GM18520 (cell line): Measurements from ENCODE around the gene PPP1R3A.
"Not testable (repeated sequence)": the region's sequence is repeated elsewhere in the genome, so short reads cannot be mapped to it uniquely, and the experiment has no call there.

Source experiments
- ATAC-seq: cut with Tn5 transposase; IDR thresholded peaks from one replicate; pipeline ENCODE4 v1.9.1; 2021; ENCODE audit not compliant: unreplicated experiment

The PPP1R3A gene, protein sequence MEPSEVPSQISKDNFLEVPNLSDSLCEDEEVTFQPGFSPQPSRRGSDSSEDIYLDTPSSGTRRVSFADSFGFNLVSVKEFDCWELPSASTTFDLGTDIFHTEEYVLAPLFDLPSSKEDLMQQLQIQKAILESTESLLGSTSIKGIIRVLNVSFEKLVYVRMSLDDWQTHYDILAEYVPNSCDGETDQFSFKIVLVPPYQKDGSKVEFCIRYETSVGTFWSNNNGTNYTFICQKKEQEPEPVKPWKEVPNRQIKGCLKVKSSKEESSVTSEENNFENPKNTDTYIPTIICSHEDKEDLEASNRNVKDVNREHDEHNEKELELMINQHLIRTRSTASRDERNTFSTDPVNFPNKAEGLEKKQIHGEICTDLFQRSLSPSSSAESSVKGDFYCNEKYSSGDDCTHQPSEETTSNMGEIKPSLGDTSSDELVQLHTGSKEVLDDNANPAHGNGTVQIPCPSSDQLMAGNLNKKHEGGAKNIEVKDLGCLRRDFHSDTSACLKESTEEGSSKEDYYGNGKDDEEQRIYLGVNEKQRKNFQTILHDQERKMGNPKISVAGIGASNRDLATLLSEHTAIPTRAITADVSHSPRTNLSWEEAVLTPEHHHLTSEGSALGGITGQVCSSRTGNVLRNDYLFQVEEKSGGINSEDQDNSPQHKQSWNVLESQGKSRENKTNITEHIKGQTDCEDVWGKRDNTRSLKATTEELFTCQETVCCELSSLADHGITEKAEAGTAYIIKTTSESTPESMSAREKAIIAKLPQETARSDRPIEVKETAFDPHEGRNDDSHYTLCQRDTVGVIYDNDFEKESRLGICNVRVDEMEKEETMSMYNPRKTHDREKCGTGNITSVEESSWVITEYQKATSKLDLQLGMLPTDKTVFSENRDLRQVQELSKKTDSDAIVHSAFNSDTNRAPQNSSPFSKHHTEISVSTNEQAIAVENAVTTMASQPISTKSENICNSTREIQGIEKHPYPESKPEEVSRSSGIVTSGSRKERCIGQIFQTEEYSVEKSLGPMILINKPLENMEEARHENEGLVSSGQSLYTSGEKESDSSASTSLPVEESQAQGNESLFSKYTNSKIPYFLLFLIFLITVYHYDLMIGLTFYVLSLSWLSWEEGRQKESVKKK

DNA sequence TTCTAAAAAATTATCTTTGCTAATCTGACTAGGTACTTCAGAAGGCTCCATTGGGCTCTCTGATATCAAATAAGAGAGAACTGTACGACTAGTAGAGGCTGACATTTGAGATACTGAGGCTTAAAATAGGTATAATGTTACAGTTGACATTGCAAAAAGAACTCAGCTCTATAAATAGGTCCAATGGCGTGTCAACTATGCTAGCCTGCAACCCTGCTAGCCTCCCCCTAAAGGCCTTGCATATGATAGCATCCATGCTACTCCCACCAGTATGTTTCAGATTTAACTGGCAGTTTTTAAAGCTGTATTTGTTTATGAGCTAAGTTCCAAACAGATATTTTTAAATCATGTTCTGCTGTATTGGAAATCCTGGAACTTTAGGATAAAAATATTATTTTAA is at the start of gene PPP1R3A:
TSS of gene PPP1R3A (minus strand) at position 64 of the 400 bp plus-strand sequence. CDS start at position 51, 13 bp downstream.
- no peak for ATAC-seq

DNA sequence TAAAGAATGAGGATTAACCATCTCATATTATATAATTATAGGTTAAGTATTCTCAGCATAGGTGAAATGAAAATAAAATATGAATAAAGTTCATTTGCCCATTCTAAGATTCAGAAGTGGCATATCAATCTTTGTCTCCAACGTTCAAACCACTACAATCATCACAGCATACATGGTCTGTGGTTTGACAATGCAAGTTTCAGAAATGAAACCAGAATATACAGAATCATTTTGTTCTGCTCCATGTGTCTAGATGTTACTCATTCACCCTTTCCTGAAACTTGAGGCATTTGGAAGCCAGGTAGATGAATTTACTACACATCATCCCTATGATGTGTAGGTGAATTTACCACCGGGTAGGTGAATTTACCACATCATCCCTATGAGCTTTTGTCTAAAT is 44.5 kb upstream of the PPP1R3A start:
- ATAC-seq: no peak

DNA sequence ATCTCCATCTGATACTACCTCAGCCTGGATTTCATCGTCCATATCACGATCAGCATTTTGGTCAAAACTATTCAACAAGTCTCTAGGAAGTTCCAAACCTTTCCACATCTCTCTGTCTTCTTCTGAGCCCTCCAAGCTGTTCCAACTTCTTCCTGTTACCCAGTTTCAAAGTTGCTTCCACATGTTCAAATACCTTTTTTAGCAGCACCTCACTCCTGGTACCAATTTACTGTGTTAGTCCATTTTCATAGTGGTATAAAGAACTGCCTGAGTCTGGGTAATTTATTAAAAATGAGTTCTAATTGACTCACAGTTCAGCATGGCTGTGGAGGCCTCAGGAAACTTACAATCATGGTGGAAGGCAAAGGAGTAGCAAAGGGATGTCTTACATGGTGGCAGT is 41.1 kb upstream of the PPP1R3A start:
- no peak for ATAC-seq

DNA sequence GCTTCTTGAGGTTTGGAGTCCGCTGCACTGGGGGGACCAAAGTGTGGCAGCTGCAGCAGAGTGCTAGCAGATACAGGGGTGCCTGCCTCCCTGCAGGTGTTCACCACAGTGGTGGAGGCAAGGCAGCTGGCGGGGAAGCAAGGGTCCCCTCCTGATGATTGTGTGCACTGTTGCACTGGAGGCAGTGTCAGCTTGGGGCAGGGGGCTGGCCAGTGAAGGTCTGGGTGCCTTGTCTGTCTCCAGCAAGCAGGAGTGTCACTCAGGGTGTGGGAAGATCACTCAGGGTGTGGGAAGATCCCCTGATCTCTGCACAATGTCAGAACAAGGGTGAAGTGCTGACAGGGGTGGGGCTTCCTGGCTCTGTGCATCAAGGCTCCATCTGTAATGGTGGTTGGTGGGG is 36.3 kb upstream of the PPP1R3A start:
- ATAC-seq: no peak

DNA sequence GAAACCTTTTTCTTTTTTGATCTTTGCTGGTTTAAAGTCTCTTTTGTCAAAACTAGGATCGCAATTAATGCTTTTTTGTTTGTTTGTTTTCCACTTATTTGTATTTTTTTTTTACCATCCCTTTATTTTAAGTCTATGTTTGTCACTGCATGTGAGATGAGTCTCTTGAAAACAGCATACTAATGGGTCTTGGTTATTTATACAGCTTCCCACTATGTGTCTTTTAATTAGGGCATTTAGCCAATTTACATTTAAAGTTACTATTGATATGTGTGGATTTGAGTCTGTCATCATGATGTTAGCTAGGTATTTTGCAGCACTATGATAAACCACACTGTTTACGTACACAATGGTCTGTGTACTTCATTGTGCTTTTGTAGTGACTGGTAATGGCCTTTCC is 34.7 kb upstream of the PPP1R3A start:
- ATAC-seq: no peak

DNA sequence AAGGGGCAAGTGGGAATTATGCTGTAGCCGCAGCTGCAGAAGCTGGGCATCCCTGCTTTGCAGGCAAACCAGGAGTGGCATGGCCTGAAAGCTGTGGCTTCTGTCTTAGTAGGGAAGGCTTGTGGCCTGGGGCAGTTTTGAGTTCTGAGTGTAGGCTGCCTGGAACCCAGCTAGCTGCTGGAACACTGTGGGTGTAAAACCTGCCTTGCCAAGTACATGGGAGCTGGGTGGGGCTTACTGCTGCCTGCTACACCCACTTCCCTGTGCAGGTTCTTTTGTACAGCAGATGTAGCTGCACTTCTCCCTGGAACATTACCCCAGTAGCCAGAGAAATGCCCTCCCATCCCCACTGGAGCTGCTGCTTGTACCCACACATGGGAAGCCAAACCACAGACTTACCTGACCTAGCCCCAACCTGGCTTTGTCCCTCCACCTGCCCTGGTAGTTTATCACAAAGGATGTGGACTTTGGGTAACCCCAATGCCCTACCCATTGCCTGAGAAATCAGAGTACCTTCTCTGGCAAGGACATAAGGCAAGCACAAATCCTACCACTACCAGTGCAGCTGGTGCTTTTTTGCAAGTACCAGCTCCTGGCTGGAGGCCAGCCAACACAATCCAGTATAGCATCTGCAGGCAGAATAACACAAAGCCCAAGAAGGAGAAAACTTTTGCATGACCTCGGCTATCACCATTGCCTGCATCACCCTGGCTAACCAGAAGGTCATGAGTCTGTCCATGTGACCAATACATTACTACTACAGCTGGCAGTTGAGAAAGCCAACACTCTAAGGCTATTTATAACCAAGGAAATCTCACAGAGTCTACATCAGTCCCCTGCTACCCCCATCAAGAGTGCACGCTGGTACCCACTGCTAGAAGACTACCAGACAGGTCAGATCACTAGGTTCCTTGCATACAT is 26.5 kb upstream of the PPP1R3A start:
- no peak for ATAC-seq

DNA sequence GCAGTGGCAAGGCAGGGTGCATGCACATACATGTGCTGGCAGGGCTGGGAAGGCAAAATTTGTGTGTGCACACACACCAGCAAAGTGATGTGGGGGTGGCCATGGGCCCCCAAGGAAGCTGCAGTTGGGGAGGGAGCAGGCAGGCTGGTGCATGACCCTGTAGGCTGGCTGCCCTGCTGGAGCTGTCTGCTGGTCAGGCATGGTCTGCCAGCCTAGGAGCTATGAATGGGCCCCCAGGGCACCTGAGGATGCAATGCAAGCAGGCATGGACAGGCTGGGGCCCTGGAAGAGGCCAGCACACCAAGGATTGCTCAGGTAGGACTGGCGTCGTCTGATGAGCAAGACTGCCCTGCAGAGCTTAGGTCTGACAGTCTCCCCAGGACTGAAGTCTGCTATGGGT is 18.2 kb upstream of the PPP1R3A start:
- no peak for ATAC-seq

DNA sequence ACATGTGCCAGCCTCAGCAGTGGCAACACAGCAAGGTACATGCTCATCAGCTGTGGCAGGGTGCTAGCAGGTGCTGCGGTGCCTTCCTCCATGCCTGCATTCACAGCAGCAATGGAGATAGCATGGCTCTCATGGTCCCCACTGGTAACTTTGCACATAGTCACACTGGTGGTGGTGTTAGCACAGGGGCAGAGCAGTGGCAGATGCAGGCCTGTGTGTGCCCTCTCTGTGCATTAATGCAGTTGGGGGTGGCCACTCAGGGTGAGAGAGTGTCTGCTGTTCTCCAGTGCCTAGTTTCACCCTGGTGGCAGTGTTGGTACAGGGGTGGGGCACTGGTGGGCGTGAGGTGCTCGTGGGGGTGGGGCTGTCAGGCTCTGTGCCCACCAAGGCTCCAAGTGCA is 17.7 kb upstream of the PPP1R3A start:
- no peak for ATAC-seq

DNA sequence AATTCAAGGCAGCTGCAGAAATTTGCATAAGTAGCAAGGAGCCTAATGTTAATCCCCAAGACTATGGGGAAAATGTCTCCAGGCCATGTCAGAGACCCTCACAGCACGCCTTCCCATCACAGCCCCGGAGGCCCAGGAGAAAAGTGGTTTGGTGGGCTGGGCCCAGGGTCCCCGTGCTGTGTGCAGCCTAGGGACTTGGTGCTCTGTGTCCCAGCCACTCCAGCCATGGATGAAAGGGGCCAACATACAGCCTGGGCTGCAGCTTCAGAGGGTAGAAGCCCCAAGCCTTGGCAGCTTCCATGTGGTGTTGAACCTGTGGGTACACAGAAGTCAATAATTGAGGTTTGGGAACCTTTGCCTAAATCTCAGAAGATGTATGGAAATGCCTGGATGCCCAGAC is 10.6 kb upstream of the PPP1R3A start:
- ATAC-seq: not testable (repeated sequence)

DNA sequence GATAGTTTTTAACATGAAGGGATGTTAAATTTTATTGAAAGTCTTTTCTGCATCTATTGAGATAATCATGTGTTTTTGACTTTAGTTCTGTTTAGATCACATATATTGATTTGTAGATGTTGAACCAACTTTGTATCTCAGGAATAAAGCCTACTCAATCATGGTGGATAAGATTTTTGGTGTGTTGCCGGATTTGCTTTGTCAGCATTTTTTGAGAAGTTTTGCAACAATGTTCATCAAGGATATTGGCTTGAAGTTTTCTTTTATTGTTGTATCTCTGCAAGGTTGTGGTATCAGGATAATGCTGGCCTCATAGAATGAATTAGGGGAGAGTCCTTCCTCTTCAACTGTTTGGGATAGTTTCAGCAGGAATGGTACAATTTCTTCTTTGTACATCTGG is 9.3 kb upstream of the PPP1R3A start:
- ATAC-seq: no peak

DNA sequence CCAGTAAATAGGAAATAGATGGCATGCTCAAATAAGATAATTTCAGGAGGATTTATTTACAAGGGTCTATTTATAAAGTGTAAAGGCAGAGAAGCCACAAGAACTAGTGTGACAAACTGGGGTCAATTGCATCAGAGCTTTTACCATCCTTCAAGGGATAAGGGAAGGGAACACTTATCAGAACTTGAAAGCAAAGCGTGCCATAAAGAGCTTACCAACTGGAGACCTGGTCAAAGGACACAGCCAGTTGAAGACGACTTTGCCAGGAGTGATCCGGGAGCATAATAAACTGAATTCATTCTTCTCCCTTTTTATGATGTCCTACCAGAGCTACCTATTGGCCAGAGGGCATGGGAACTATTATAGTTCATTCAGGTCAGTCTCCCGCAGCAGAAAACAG is 3.2 kb upstream of the PPP1R3A start:
- ATAC-seq: no peak

DNA sequence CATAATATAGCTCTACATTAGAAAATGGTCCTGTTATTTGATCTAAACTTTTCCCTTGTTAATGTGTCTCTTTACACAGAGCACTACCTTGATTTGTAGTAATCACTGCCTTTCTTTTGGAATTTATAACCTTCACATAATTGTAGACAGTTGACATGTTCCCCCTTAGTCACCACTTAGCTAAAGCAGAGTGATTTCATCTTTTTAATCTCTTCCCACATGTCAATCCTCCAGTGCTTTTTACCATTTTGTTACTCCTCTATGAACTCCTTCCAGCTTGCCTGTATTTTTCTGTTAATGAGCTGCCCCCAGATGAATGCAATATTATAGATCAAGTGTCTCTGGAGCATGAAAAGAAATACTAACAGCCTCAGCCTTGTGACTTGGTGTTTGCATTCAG is 2.6 kb upstream of the PPP1R3A start:
- no peak for ATAC-seq

DNA sequence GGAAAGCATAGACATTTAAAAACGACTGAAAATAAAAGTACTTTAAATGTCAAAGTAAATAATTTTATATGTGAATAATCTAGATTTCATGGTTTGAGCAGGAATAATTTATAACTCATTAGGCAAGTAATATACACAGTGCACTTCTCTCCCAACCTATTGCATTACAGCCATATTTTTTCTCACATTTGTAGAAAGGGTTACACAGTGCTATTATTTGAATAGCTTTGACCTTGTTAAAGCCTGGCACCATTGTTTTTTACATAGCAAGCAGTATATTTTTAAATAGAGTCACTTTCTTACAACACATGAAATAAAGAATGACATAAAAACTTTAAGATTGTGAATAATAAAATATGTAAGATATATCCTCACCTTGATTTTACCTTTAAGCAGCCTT is 969 bp downstream of the PPP1R3A start:
- ATAC-seq: no peak

DNA sequence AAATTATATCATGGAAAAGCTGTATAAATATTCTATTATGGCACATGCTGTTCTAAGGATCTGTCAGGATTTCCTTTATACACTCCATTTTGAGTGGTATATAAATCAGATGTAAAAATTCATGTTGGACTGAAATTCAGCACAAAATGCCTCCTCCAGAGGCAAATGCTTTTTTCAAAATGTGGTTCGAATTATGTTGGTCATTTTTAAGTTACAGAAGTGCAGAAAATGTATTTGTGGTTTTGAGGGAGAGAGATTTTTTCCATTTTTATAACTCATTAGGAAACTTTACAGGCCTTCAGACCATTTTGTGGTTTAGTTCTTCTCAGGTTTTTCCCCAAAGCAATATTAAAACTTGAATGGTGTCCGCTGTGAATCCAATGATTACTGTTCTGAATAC is 2.9 kb downstream of the PPP1R3A start:
- no peak for ATAC-seq

DNA sequence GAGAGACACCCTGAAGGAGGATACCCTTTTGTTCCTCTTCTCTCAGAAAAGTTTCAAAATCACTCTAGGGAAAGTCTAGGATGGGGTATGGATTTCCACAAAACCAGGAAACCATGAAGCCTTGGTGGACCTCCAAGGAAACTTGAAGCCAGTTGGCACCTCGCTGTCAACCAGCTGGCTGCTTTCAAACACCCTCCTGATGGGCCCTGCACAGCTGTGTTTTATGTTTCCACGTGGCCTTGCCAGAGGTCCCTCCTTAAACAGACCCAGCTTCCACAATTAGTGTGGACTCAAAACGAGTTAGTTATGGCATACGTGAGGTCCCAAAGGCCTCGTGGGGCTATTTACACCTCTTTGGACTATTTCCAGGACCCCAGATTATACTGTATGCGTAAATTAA is 5.9 kb downstream of the PPP1R3A start:
- ATAC-seq: no peak

DNA sequence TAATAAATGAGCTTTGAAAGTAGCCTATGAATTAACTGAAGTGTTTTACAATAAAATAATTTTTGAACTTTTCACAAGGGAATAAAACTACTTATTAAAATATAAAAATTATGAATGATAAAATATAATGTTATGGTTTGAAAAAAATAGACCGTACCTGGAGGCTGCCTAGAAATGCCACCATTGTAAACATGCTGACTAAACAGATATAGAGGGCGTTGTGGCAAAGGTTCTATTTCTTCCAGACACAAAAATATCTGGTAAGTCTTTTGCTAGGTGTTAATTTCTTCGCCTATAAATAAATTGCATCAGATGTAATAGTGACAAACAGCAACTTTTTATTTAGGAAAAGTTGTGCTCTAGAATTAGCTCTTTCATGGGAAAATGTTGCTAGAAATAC is 11.2 kb downstream of the PPP1R3A start:
- ATAC-seq: no peak

DNA sequence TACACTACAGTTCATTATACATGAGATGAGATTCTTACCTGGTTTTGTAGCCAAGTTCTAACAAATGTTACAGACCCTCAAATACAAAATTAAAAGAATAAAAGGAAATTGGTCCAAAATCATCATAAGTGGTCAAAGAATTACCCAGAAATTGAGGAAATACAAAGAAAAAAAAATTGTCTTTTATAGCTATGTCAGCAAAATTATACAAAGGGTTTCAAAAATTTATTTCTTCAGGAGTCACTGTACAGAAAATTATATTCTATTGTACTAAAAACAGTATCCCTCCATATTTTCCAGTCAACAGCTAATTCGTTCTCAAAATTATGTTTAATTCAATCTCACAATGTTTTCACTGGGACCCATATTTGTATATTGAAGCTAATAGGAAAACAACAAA is 14.3 kb downstream of the PPP1R3A start:
- no peak for ATAC-seq

DNA sequence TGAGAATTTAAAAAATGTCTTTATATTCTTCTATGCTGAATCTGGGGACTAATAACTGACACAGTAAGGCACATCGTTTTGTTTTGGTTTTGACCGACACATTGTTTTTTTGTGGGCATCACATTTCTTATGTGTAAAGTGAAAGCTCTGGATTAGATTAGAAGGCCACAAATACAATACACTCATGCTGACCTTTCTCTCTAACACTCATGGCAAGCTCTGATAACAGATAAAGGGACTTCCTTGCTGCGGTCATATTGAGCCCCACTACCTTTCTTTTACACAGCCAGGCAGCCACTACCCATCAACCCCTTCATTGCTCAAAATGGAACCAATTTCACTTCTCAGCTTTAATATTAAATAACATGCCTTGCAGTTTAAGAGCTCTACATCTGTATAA is 26.0 kb downstream of the PPP1R3A start:
- no peak for ATAC-seq

DNA sequence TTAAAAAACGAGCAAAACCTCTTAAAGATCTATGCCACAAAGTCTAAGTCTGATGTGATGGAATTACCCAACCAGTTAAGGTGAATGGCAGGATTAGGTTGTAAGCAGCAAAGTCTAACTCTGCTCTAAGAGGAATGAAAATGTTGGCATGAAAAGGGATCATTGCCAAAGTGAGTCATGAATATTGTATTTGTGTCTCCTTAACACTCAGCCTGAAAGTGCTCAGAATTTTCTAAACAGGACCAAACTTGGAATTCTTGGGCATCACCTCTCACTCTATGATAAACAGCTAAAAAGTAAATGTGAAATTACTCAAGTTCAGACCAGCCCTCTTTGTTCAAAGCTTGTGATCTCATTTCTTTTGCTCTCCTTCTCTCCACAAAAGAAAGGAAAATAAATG is 27.0 kb downstream of the PPP1R3A start:
- ATAC-seq: no peak

DNA sequence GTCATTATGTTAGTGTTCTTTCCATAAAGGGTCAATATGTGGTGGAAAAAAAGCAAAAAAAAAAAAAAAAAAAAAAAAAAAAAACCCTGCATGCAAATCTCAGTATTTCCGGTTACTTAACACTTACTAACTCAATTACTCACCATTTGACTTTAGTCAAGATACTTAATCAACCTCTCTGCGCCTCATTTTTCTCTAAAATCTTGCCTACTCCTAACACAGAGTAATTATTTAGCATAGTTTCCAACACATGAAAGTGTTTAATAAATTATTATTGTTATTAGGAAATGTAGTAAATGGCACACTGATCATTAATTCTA is 27.8 kb downstream of the PPP1R3A start:
- ATAC-seq: peak; percentile 48
